Skin of body (tissue), 2 donors: ENCODE results near the gene SUPT3H. TPM values are rescaled to one million over a fixed set of nuclear protein-coding genes. Genes with fewer than 3 reads are reported as not detected.
"Not testable (repeated sequence)": the region's sequence is repeated elsewhere in the genome, so short reads cannot be mapped to it uniquely, and the experiment has no call there.

ENCODE experiments used
- DNase-seq: peaks from one replicate; lab custom pipeline; 2025; lab: John Stamatoyannopoulos, UW
- total RNA-seq: library from RNA; depleted of rRNA; stranded (reverse); fragments of >200 nt; gene quantifications from one replicate; pipeline ENCODE4 v1.2.3, GENCODE V29; 2014

The SUPT3H gene
- total RNA-seq, 1 donor from 2014 or later, result 6.9 TPM

- no peak for DNase-seq
Observed at GRCh38 chr6:45326698-45327417, 50.9 kb downstream of the SUPT3H start.

- no peak for DNase-seq
Observed at GRCh38 chr6:45323656-45324224, 54.0 kb downstream of the SUPT3H start.

- DNase-seq, result no peak
Observed at GRCh38 chr6:45320349-45320748, 57.4 kb downstream of the SUPT3H start.

- DNase-seq, result no peak
Observed at GRCh38 chr6:45314146-45314545, 63.6 kb downstream of the SUPT3H start.

GRCh38 chr6:45310118-45310788 is 67.5 kb downstream of the SUPT3H start:
- no peak for DNase-seq

GRCh38 chr6:45305546-45305945 is 72.2 kb downstream of the SUPT3H start:
- DNase-seq, result no peak

GRCh38 chr6:45302832-45303231 is 74.9 kb downstream of the SUPT3H start:
- DNase-seq, result no peak

- no peak for DNase-seq
Observed at GRCh38 chr6:45301348-45302142, 76.2 kb downstream of the SUPT3H start.

GRCh38 chr6:45300736-45301135 is 77.0 kb downstream of the SUPT3H start:
- DNase-seq, result no peak

GRCh38 chr6:45299096-45299581 is 78.6 kb downstream of the SUPT3H start:
- no peak for DNase-seq

- no peak for DNase-seq
Observed at GRCh38 chr6:45297320-45297719, 80.4 kb downstream of the SUPT3H start.

- DNase-seq, result not testable (repeated sequence)
Observed at GRCh38 chr6:45294065-45294701, 83.6 kb downstream of the SUPT3H start.

GRCh38 chr6:45293306-45293705 is 84.4 kb downstream of the SUPT3H start:
- no peak for DNase-seq

- no peak for DNase-seq
Observed at GRCh38 chr6:45289751-45290514, 87.8 kb downstream of the SUPT3H start.

- DNase-seq, result not testable (repeated sequence)
Observed at GRCh38 chr6:45286707-45287106, 91.0 kb downstream of the SUPT3H start.

GRCh38 chr6:45278367-45278766 is 99.4 kb downstream of the SUPT3H start:
- DNase-seq, result no peak

- not testable (repeated sequence) for DNase-seq
Observed at GRCh38 chr6:45277741-45278140, 100.0 kb downstream of the SUPT3H start.

GRCh38 chr6:45275358-45275757 is 102.4 kb downstream of the SUPT3H start:
- no peak for DNase-seq

GRCh38 chr6:45272626-45273025 is 105.1 kb downstream of the SUPT3H start:
- no peak for DNase-seq

GRCh38 chr6:45265246-45265645 is 112.5 kb downstream of the SUPT3H start:
- DNase-seq, result no peak
